MCF 10A (cell line): Measurements from ENCODE around the gene FSTL1. TPM values are rescaled to one million over a fixed set of nuclear protein-coding genes. Genes with fewer than 3 reads are reported as not detected.

Experiments
- BruUV-seq: library from RNA; stranded (reverse); fragments of 400-500 nt; replicated peaks from 2 replicates; lab custom pipeline; 2021; lab: Mats Ljungman, UMichigan
- CTCF ChIA-PET: fragments of 300-600 bp; sonication (Branson Sonifier 250); formaldehyde crosslinking; extraction: SDS; loops from one replicate; lab custom pipeline; 2021; ENCODE audit warnings: antibody characterized with exemption, inconsistent platforms; lab: Yijun Ruan, JAX
- POLR2A ChIA-PET: fragments of 300-600, 350-650 bp; sonication (Branson Sonifier 250); formaldehyde crosslinking; extraction: SDS; loops from one replicate; lab custom pipeline; 2020; ENCODE audit warnings: antibody characterized with exemption, inconsistent platforms; lab: Yijun Ruan, JAX
- DNase-seq: peaks from one replicate; pipeline ENCODE4 v3.0.0-alpha.2; 2018; ENCODE audit not compliant: unreplicated experiment
- H3K27ac Mint-ChIP-seq: one replicate; pipeline ENCODE4 v1.8.0; 2022; ENCODE audit warnings: mild to moderate bottlenecking, low read depth, mixed read lengths; ENCODE audit not compliant: unreplicated experiment
- H3K27me3 Mint-ChIP-seq: one replicate; pipeline ENCODE4 v1.8.0; 2022; ENCODE audit warnings: mixed read lengths; ENCODE audit not compliant: insufficient read depth, unreplicated experiment
- H3K36me3 Mint-ChIP-seq: one replicate; pipeline ENCODE4 v1.8.0; 2022; ENCODE audit warnings: mild to moderate bottlenecking, moderate library complexity, mixed read lengths; ENCODE audit not compliant: insufficient read depth, unreplicated experiment
- H3K4me1 Mint-ChIP-seq: one replicate; pipeline ENCODE4 v1.8.0; 2022; ENCODE audit warnings: mixed read lengths; ENCODE audit not compliant: insufficient read depth, unreplicated experiment
- H3K4me3 Mint-ChIP-seq: one replicate; pipeline ENCODE4 v1.8.0; 2022; ENCODE audit warnings: mild to moderate bottlenecking, moderate library complexity, mixed read lengths; ENCODE audit not compliant: unreplicated experiment
- H3K9me3 Mint-ChIP-seq: one replicate; pipeline ENCODE4 v1.8.0; 2022; ENCODE audit warnings: mixed read lengths; ENCODE audit not compliant: unreplicated experiment
- CTCF ChIP-seq: fragments of 200-600 bp; IDR thresholded peaks from one replicate; pipeline ENCODE4 v1.8.0; 2022; ENCODE audit warnings: antibody characterized with exemption, mild to moderate bottlenecking; ENCODE audit not compliant: unreplicated experiment
- intact Hi-C: fragments of 100-400 bp; cut with micrococcal nuclease; formaldehyde crosslinking; loops from 2 replicates; pipeline ENCODE4 v1.14.1; 2022
- total RNA-seq: library from RNA; stranded (reverse); gene quantifications from 2 replicates; pipeline ENCODE4 v1.2.3, GENCODE V29; 2022

FSTL1 gene
- total RNA-seq, 1 experiment from 2014 or later = 56.4 TPM

DNA sequence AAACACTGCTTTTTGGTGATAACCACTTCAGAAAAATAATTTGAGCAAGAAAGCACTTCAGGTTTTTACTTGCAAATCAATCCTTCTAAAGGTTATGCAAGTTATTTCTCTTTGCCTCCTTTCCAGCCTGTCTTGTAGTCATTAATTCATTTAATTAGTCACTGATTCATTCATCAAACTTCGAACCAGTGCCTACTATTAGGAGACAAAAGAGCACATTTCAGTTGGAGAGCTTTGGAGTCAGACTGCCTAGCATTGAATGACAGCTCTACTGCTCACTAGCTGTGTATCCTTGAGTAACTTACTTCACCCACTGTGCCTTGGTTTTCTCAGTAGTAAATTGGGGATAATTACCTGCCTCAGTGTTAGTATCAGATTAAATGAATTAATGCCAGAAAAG is 86.7 kb downstream of the FSTL1 start:
- CTCF ChIA-PET = interaction anchor here (0.5 to 1.1 kb wide), 5 partner anchors 54 to 370 kb away, joined by 3 to 4 read pairs (median 3); no protein-coding TSS in a partner anchor

DNA sequence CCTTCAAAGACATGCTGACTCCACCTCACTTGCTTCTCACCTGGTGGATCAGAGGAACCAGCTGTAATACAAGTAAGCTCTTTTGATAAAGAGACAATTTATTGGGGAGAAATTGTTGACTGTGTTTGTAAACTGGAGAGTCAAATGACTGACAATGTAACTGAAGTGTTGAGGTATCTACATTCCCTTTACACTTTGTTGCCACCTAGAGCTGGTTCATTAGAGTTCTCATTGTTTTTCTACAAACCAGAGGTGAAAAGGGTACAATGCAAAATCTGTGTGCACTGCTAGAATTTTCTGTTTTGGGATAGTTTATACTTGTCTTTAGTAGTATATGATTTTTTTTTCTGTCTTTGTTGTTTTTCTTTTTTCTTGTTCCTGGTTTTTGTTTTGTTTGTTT is 93.0 kb downstream of the FSTL1 start:
- CTCF ChIA-PET = interaction anchor here (0.6 to 1.6 kb wide), 4 partner anchors 43 to 748 kb away, joined by 3 to 7 read pairs (median 4); no protein-coding TSS in a partner anchor
- no peak for TF ChIP-seq CTCF

More for the DNA sequence above, 86.7 kb downstream of the FSTL1 start:
- no peak for TF ChIP-seq CTCF
- BruUV-seq = no TSS peak
- POLR2A ChIA-PET = no interaction called here
- peaks cover 6% of the 10 kb centered on the region for H3K4me1 Mint-ChIP-seq
- no peaks in the 10 kb centered on the region for H3K27me3 Mint-ChIP-seq
- H3K27ac Mint-ChIP-seq = no peak overlapping the region
- H3K36me3 Mint-ChIP-seq = no peaks in the 10 kb centered on the region
- intact Hi-C loops = no loop called here
- no peak overlapping the region for H3K4me3 Mint-ChIP-seq
- H3K9me3 Mint-ChIP-seq = no peaks in the 10 kb centered on the region
- no peak for DNase-seq

GRCh38 chr3:120355486-120355885 is 95.3 kb downstream of the FSTL1 start:
- no peak for DNase-seq
- intact Hi-C loops = no loop called here
- ChIA-PET CTCF (interaction anchor here (0.7 kb wide), 2 partner anchors 61 to 204 kb away, joined by 3 read pairs; no protein-coding TSS in a partner anchor), POLR2A (no interaction called here)
- Mint-ChIP-seq H3K36me3 (no peaks in the 10 kb centered on the region), H3K9me3 (no peaks in the 10 kb centered on the region), H3K27ac (no peak overlapping the region), H3K4me3 (no peak overlapping the region), H3K27me3 (no peaks in the 10 kb centered on the region), H3K4me1 (peaks cover 5% of the 10 kb centered on the region)
- TF ChIP-seq CTCF = no peak
- no TSS peak for BruUV-seq

More for the DNA sequence above, 93.0 kb downstream of the FSTL1 start:
- no peaks in the 10 kb centered on the region for H3K27me3 Mint-ChIP-seq
- no peak overlapping the region for H3K4me3 Mint-ChIP-seq
- H3K27ac Mint-ChIP-seq = no peak overlapping the region
- no peaks in the 10 kb centered on the region for H3K4me1 Mint-ChIP-seq
- BruUV-seq = no TSS peak
- no peak for DNase-seq
- intact Hi-C loops = no loop called here
- no peaks in the 10 kb centered on the region for H3K36me3 Mint-ChIP-seq
- POLR2A ChIA-PET = interaction anchor here (1.4 to 1.5 kb wide), 2 partner anchors 9 to 60 kb away, joined by 3 to 12 read pairs; partner anchors contain the start of gene LRRC58
- no peaks in the 10 kb centered on the region for H3K9me3 Mint-ChIP-seq

- H3K4me3 Mint-ChIP-seq = no peak overlapping the region
- H3K36me3 Mint-ChIP-seq = peaks cover 6% of the 10 kb centered on the region
- H3K4me1 Mint-ChIP-seq = peaks cover 10% of the 10 kb centered on the region
- CTCF ChIA-PET = interaction anchor here (0.5 to 0.6 kb wide), 2 partner anchors 16 to 108 kb away, joined by 3 to 4 read pairs; no protein-coding TSS in a partner anchor
- no peak for TF ChIP-seq CTCF
- H3K9me3 Mint-ChIP-seq = no peaks in the 10 kb centered on the region
- H3K27me3 Mint-ChIP-seq = no peaks in the 10 kb centered on the region
- POLR2A ChIA-PET = no interaction called here
- DNase-seq = peak; percentile 7
- no peak overlapping the region for H3K27ac Mint-ChIP-seq
- intact Hi-C loops = no loop called here
- no TSS peak for BruUV-seq
Measured at GRCh38 chr3:120353463-120353862, 97.3 kb downstream of the FSTL1 start.
